ENCODE measurements around the gene VAT1.

GRCh38 chr17:43003542-43004172, 18.5 kb downstream of the VAT1 start:
- TF ChIP-seq EZH2phosphoT487 (IDR thresholded peaks at IDR 0.05; ENCODE audit: insufficient read depth, low read depth) (no peak), EZH2 (IDR thresholded peaks at IDR 0.05; ENCODE audit: insufficient read depth, poor library complexity, severe bottlenecking) (no peak)
